ENCODE measurements around the gene PLEKHA6.

DNA sequence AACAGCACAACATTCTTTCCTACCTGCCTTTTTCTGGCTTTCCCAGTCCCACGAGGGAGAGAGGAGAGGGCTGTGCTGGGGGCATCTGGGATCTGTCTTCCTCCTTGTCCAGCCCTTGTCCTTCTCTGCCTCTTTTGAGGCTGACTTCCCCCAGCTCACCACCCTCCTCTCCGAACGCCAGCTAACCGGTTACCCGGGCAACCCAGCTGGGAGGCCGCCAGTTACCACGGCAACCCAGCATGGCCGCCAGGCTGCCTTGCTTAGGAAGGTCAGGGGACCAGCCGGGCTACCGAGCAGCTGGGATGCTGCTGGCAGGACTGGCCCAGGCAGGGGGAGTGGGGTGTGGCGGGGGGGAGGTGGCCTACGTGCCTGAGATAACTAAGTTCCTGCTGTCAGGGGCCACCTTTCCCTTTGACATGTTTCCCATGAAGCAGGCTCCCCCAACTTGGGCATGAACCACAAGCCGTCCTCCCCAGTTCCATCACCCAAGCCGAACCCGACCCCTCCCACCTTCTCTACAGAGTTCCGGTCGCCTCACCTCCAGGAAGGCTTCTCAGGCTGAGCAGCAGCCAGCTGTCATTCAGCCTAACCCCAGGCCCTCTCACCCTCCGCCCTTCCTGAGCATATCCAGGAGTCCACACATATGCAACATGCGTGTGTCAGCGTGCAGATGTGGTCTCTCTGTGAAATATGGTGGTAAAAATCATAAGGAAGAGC, 8.7 kb downstream of the PLEKHA6 start:
- TF ChIP-seq, protein P1, sequence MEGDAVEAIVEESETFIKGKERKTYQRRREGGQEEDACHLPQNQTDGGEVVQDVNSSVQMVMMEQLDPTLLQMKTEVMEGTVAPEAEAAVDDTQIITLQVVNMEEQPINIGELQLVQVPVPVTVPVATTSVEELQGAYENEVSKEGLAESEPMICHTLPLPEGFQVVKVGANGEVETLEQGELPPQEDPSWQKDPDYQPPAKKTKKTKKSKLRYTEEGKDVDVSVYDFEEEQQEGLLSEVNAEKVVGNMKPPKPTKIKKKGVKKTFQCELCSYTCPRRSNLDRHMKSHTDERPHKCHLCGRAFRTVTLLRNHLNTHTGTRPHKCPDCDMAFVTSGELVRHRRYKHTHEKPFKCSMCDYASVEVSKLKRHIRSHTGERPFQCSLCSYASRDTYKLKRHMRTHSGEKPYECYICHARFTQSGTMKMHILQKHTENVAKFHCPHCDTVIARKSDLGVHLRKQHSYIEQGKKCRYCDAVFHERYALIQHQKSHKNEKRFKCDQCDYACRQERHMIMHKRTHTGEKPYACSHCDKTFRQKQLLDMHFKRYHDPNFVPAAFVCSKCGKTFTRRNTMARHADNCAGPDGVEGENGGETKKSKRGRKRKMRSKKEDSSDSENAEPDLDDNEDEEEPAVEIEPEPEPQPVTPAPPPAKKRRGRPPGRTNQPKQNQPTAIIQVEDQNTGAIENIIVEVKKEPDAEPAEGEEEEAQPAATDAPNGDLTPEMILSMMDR (conservative IDR thresholded peaks at IDR 0.05; ENCODE audit: low read depth, low read length) = no peak
- TF ChIP-seq, protein P2, sequence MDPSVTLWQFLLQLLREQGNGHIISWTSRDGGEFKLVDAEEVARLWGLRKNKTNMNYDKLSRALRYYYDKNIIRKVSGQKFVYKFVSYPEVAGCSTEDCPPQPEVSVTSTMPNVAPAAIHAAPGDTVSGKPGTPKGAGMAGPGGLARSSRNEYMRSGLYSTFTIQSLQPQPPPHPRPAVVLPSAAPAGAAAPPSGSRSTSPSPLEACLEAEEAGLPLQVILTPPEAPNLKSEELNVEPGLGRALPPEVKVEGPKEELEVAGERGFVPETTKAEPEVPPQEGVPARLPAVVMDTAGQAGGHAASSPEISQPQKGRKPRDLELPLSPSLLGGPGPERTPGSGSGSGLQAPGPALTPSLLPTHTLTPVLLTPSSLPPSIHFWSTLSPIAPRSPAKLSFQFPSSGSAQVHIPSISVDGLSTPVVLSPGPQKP (IDR thresholded peaks at IDR 0.05; ENCODE audit: borderline replicate concordance, low read depth, low read length) = no peak
- no peak for TF ChIP-seq RFX5 (IDR thresholded peaks at IDR 0.05; ENCODE audit: low read depth, low read length)
- no peak for TF ChIP-seq SMC3 (IDR thresholded peaks at IDR 0.05; ENCODE audit: low read depth, low read length)
- TF ChIP-seq MAFK (IDR thresholded peaks at IDR 0.05; ENCODE audit: low read depth, low read length) = no peak
- no peak for TF ChIP-seq CHD1 (IDR thresholded peaks at IDR 0.05; ENCODE audit: low read depth, low read length)
- TF ChIP-seq POLR2A (IDR thresholded peaks at IDR 0.05; ENCODE audit: low read depth, low read length) = no peak
- no peak; the same call in 1 of the 2 replicates for TF ChIP-seq MAZ (IDR thresholded peaks at IDR 0.05; ENCODE audit: borderline replicate concordance, low read depth, low read length)
- no peak for TF ChIP-seq BHLHE40 (IDR thresholded peaks at IDR 0.05; ENCODE audit: low read depth, low read length)
- no peak for TF ChIP-seq RAD21 (IDR thresholded peaks at IDR 0.05; ENCODE audit: low read length)
- TF ChIP-seq FOS (IDR thresholded peaks at IDR 0.05; ENCODE audit: low read depth, low read length) = no peak

Measured in IMR-90 (cell line).